KOPT-K1 (cell line): Measurements from ENCODE around the gene PHACTR4.
"Not testable (repeated sequence)": the region's sequence is repeated elsewhere in the genome, so short reads cannot be mapped to it uniquely, and the experiment has no call there.

Experiments used
- H3K27ac ChIP-seq: fragments of 200-600 bp; sonication (generic); 2 replicates; pipeline ENCODE4 v1.5.1; 2016; ENCODE audit warnings: antibody characterized with exemption, mild to moderate bottlenecking, low read depth, low read length; ENCODE audit not compliant: poor library complexity, severe bottlenecking
- H3K36me3 ChIP-seq: fragments of 200-600 bp; sonication (generic); 2 replicates; pipeline ENCODE4 v1.5.1; 2017; ENCODE audit warnings: antibody characterized with exemption, mild to moderate bottlenecking, low read length, moderate library complexity; ENCODE audit not compliant: insufficient read depth
- H3K9me3 ChIP-seq: fragments of 200-600 bp; sonication (generic); 2 replicates; pipeline ENCODE4 v1.5.1; 2017; ENCODE audit warnings: antibody characterized with exemption, low read length, mild to moderate bottlenecking; ENCODE audit not compliant: insufficient read depth, poor library complexity, severe bottlenecking

Gene PHACTR4

GRCh38 chr1:28354121-28354520 is 15.4 kb upstream of the PHACTR4 start:
- Histone ChIP-seq H3K27ac (no peak overlapping the region), H3K9me3 (no peaks in the 10 kb centered on the region), H3K36me3 (no peaks in the 10 kb centered on the region)

- Histone ChIP-seq H3K27ac (no peak overlapping the region), H3K9me3 (no peaks in the 10 kb centered on the region), H3K36me3 (no peaks in the 10 kb centered on the region)
These were observed 10.8 kb upstream of the PHACTR4 start for GRCh38 chr1:28358716-28359115.

GRCh38 chr1:28359592-28360239 is 9.8 kb upstream of the PHACTR4 start:
- H3K36me3 ChIP-seq: no peaks in the 10 kb centered on the region
- no peak overlapping the region for H3K27ac ChIP-seq
- no peaks in the 10 kb centered on the region for H3K9me3 ChIP-seq

- H3K27ac ChIP-seq: no peak overlapping the region
- H3K36me3 ChIP-seq: no peaks in the 10 kb centered on the region
These were observed 4.7 kb upstream of the PHACTR4 start for GRCh38 chr1:28364888-28365287.

GRCh38 chr1:28365864-28366263 is 3.7 kb upstream of the PHACTR4 start:
- Histone ChIP-seq H3K36me3 (no peaks in the 10 kb centered on the region), H3K27ac (no peak overlapping the region), H3K9me3 (no peaks in the 10 kb centered on the region)

More at GRCh38 chr1:28364888-28365287, 4.7 kb upstream of the PHACTR4 start:
- no peaks in the 10 kb centered on the region for H3K9me3 ChIP-seq

GRCh38 chr1:28368608-28369007 is 932 bp upstream of the PHACTR4 start:
- H3K36me3 ChIP-seq, H3K9me3 ChIP-seq, H3K27ac ChIP-seq: not testable (repeated sequence)

- H3K9me3 ChIP-seq: no peaks in the 10 kb centered on the region
- peaks cover 16% of the 10 kb centered on the region for H3K36me3 ChIP-seq
- peak overlapping the region; percentile 89 for H3K27ac ChIP-seq
These were observed 884 bp downstream of the PHACTR4 start for GRCh38 chr1:28370239-28371009.

GRCh38 chr1:28371010-28371377 is 1.5 kb downstream of the PHACTR4 start:
- H3K9me3 ChIP-seq: no peaks in the 10 kb centered on the region
- peaks cover 16% of the 10 kb centered on the region for H3K36me3 ChIP-seq
- no peak overlapping the region for H3K27ac ChIP-seq

GRCh38 chr1:28373450-28373849 is 3.9 kb downstream of the PHACTR4 start:
- peaks cover 24% of the 10 kb centered on the region for H3K36me3 ChIP-seq
- not testable (repeated sequence) for H3K9me3 ChIP-seq, H3K27ac ChIP-seq

- Histone ChIP-seq H3K9me3 (no peaks in the 10 kb centered on the region), H3K27ac (no peak overlapping the region), H3K36me3 (peaks cover 24% of the 10 kb centered on the region)
These were observed 4.8 kb downstream of the PHACTR4 start for GRCh38 chr1:28374297-28374696.

GRCh38 chr1:28375598-28375997 is 6.1 kb downstream of the PHACTR4 start:
- not testable (repeated sequence) for H3K27ac ChIP-seq, H3K9me3 ChIP-seq
- H3K36me3 ChIP-seq: peaks cover 24% of the 10 kb centered on the region

- H3K9me3 ChIP-seq, H3K27ac ChIP-seq: not testable (repeated sequence)
- peaks cover 24% of the 10 kb centered on the region for H3K36me3 ChIP-seq
These were observed 6.7 kb downstream of the PHACTR4 start for GRCh38 chr1:28376195-28376594.

GRCh38 chr1:28378906-28379305 is 9.4 kb downstream of the PHACTR4 start:
- Histone ChIP-seq H3K36me3 (peaks cover 28% of the 10 kb centered on the region), H3K9me3 (peaks cover 7% of the 10 kb centered on the region), H3K27ac (no peak overlapping the region)

- H3K27ac ChIP-seq: no peak overlapping the region
- H3K9me3 ChIP-seq: peaks cover 7% of the 10 kb centered on the region
- peaks cover 17% of the 10 kb centered on the region; the same call in 1 of the 2 replicates for H3K36me3 ChIP-seq
These were observed 10.9 kb downstream of the PHACTR4 start for GRCh38 chr1:28380394-28380793.

- not testable (repeated sequence) for H3K27ac ChIP-seq, H3K9me3 ChIP-seq, H3K36me3 ChIP-seq
These were observed 14.2 kb downstream of the PHACTR4 start for GRCh38 chr1:28383785-28384184.
